Effector memory CD4-positive, alpha-beta T cell (primary cell): ENCODE measurements around the gene MGME1.

ENCODE experiments used
- DNase-seq, 3 donors: peaks; one replicate each; pipeline ENCODE4 v3.0.0-alpha.2; 2020
- H3K27ac ChIP-seq: 2 replicates; pipeline ENCODE4 v1.7.0; 2013; ENCODE audit warnings: mild to moderate bottlenecking, low read length, moderate library complexity; ENCODE audit not compliant: insufficient read depth, poor library complexity, severe bottlenecking
- H3K27me3 ChIP-seq: replicated peaks from 2 replicates; pipeline ENCODE4 v1.7.0; 2013; ENCODE audit warnings: mild to moderate bottlenecking, low read length; ENCODE audit not compliant: insufficient read depth, control insufficient read depth, poor library complexity, severe bottlenecking
- H3K36me3 ChIP-seq: 2 replicates; pipeline ENCODE4 v1.7.0; 2013; ENCODE audit warnings: mild to moderate bottlenecking, low read length, moderate library complexity; ENCODE audit not compliant: control insufficient read depth, insufficient read depth
- H3K4me1 ChIP-seq: 2 replicates; pipeline ENCODE4 v1.7.0; 2013; ENCODE audit warnings: low read length, mild to moderate bottlenecking; ENCODE audit not compliant: control insufficient read depth, insufficient read depth, poor library complexity, severe bottlenecking
- H3K4me3 ChIP-seq: 2 replicates; pipeline ENCODE4 v1.7.0; 2013; ENCODE audit warnings: low read length, low read depth, mild to moderate bottlenecking; ENCODE audit not compliant: insufficient read depth, poor library complexity, severe bottlenecking
- H3K9me3 ChIP-seq: 2 replicates; pipeline ENCODE4 v1.7.0; 2013; ENCODE audit warnings: mild to moderate bottlenecking, low read length, moderate library complexity; ENCODE audit not compliant: control insufficient read depth

MGME1 gene

GRCh38 chr20:17940224-17940971 is 28.4 kb upstream of the MGME1 start:
- H3K36me3 ChIP-seq = peaks cover 30% of the 10 kb centered on the region
- H3K9me3 ChIP-seq = no peaks in the 10 kb centered on the region
- no peak overlapping the region for H3K4me3 ChIP-seq
- peaks cover 6% of the 10 kb centered on the region for H3K4me1 ChIP-seq
- no peak for DNase-seq
- no peak overlapping the region for H3K27ac ChIP-seq
- no peaks in the 10 kb centered on the region for H3K27me3 ChIP-seq

- DNase-seq = no peak
- no peaks in the 10 kb centered on the region for H3K9me3 ChIP-seq
- H3K27me3 ChIP-seq = no peaks in the 10 kb centered on the region
- H3K4me1 ChIP-seq = peaks cover 6% of the 10 kb centered on the region
- no peak overlapping the region for H3K27ac ChIP-seq
- no peak overlapping the region for H3K4me3 ChIP-seq
- H3K36me3 ChIP-seq = peaks cover 38% of the 10 kb centered on the region
Measured at GRCh38 chr20:17941087-17941825, 27.6 kb upstream of the MGME1 start.

GRCh38 chr20:17941826-17942196 is 27.0 kb upstream of the MGME1 start:
- DNase-seq = no peak
- Histone ChIP-seq H3K27me3 (no peaks in the 10 kb centered on the region), H3K4me3 (no peak overlapping the region), H3K9me3 (no peaks in the 10 kb centered on the region), H3K4me1 (peaks cover 6% of the 10 kb centered on the region), H3K36me3 (peaks cover 44% of the 10 kb centered on the region), H3K27ac (no peak overlapping the region)

- peaks cover 56% of the 10 kb centered on the region for H3K36me3 ChIP-seq
- H3K4me3 ChIP-seq = no peak overlapping the region
- no peak for DNase-seq
- no peaks in the 10 kb centered on the region for H3K27me3 ChIP-seq
- peaks cover 6% of the 10 kb centered on the region for H3K4me1 ChIP-seq
- no peak overlapping the region for H3K27ac ChIP-seq
- no peaks in the 10 kb centered on the region for H3K9me3 ChIP-seq
Measured at GRCh38 chr20:17943343-17943742, 25.5 kb upstream of the MGME1 start.

GRCh38 chr20:17944854-17945474 is 23.9 kb upstream of the MGME1 start:
- Histone ChIP-seq H3K36me3 (peaks cover 71% of the 10 kb centered on the region), H3K4me1 (no peaks in the 10 kb centered on the region), H3K27me3 (no peaks in the 10 kb centered on the region), H3K27ac (no peak overlapping the region), H3K4me3 (no peak overlapping the region), H3K9me3 (no peaks in the 10 kb centered on the region)
- DNase-seq = no peak

- no peaks in the 10 kb centered on the region for H3K9me3 ChIP-seq
- DNase-seq = no peak
- H3K27me3 ChIP-seq = no peaks in the 10 kb centered on the region
- H3K27ac ChIP-seq = no peak overlapping the region
- H3K4me1 ChIP-seq = no peaks in the 10 kb centered on the region
- peaks cover 82% of the 10 kb centered on the region for H3K36me3 ChIP-seq
- H3K4me3 ChIP-seq = no peak overlapping the region
Measured at GRCh38 chr20:17946040-17946439, 22.8 kb upstream of the MGME1 start.

GRCh38 chr20:17946572-17947473 is 22.0 kb upstream of the MGME1 start:
- H3K36me3 ChIP-seq = peaks cover 86% of the 10 kb centered on the region

GRCh38 chr20:17947474-17947815 is 21.4 kb upstream of the MGME1 start:
- H3K27me3 ChIP-seq = no peaks in the 10 kb centered on the region
- H3K4me3 ChIP-seq = no peak overlapping the region
- H3K27ac ChIP-seq = no peak overlapping the region
- DNase-seq = no peak
- H3K4me1 ChIP-seq = no peaks in the 10 kb centered on the region
- H3K9me3 ChIP-seq = no peaks in the 10 kb centered on the region
- peaks cover 86% of the 10 kb centered on the region for H3K36me3 ChIP-seq

More at GRCh38 chr20:17946572-17947473, 22.0 kb upstream of the MGME1 start:
- H3K27me3 ChIP-seq = no peaks in the 10 kb centered on the region
- H3K9me3 ChIP-seq = no peaks in the 10 kb centered on the region
- H3K27ac ChIP-seq = no peak overlapping the region
- no peaks in the 10 kb centered on the region for H3K4me1 ChIP-seq
- DNase-seq = no peak
- no peak overlapping the region for H3K4me3 ChIP-seq

- Histone ChIP-seq H3K4me3 (no peak overlapping the region), H3K27me3 (no peaks in the 10 kb centered on the region), H3K9me3 (no peaks in the 10 kb centered on the region), H3K36me3 (peaks cover 86% of the 10 kb centered on the region), H3K4me1 (no peaks in the 10 kb centered on the region), H3K27ac (no peak overlapping the region)
- DNase-seq = no peak
Measured at GRCh38 chr20:17948442-17948841, 20.4 kb upstream of the MGME1 start.
